ENCODE data around the gene IQSEC3. TPM values are rescaled to one million over a fixed set of nuclear protein-coding genes. Genes with fewer than 3 reads are reported as not detected.
A peak's percentile ranks its signal among the peaks of the same experiment; 100 is the strongest.

Gene IQSEC3
- total and polyA plus RNA-seq, 11 donors, result 0.29 to 3.2 (median 1.5) TPM

GRCh38 chr12:93266-94005, 26.9 kb downstream of the IQSEC3 start:
- intact Hi-C loops (cut with DNase I), result no loop called here
- DNase-seq, result no peak
- no peak overlapping the region for H3K4me3 ChIP-seq
- ATAC-seq, result peak in 1 of 4 donors; percentile 34
- 42 to 54% (median 48%) methylated on average over 6 of the region's 6 CpGs for WGBS, 4 donors
- no peak overlapping the region for H3K27ac ChIP-seq
- no peaks in the 10 kb centered on the region for H3K36me3 ChIP-seq
- H3K27me3 ChIP-seq, result peaks cover 0 to 14% (median 3%) of the 10 kb centered on the region in 9 donors
- peaks cover 0 to 18% (median 7%) of the 10 kb centered on the region in 12 donors for H3K9me3 ChIP-seq
- no peaks in the 10 kb centered on the region for H3K4me1 ChIP-seq
- TF ChIP-seq CTCF (IDR thresholded peaks at IDR 0.05) (no peak), POLR2A (IDR thresholded peaks at IDR 0.05) (no peak)

- peaks cover 0 to 42% (median 15%) of the 10 kb centered on the region in 9 donors for H3K27me3 ChIP-seq
- no peak overlapping the region for H3K27ac ChIP-seq
- WGBS, 4 donors, result 81 to 93% (median 86%) methylated on average over 1 of the region's 1 CpG
- no peaks in the 10 kb centered on the region for H3K4me1 ChIP-seq
- TF ChIP-seq CTCF (IDR thresholded peaks at IDR 0.05), result no peak
- no peak for TF ChIP-seq POLR2A (IDR thresholded peaks at IDR 0.05)
- DNase-seq, result no peak
- H3K9me3 ChIP-seq, result no peaks in the 10 kb centered on the region
- intact Hi-C loops (cut with DNase I), result no loop called here
- no peak for ATAC-seq
- H3K36me3 ChIP-seq, result no peaks in the 10 kb centered on the region
- no peak overlapping the region for H3K4me3 ChIP-seq
These were observed 30.0 kb downstream of the IQSEC3 start for GRCh38 chr12:96543-96942.

GRCh38 chr12:98924-99352, 32.4 kb downstream of the IQSEC3 start:
- Histone ChIP-seq H3K4me1 (no peaks in the 10 kb centered on the region), H3K27me3 (peaks cover 0 to 51% (median 15%) of the 10 kb centered on the region in 9 donors), H3K27ac (no peak overlapping the region), H3K36me3 (no peaks in the 10 kb centered on the region), H3K4me3 (no peak overlapping the region), H3K9me3 (no peaks in the 10 kb centered on the region)
- ATAC-seq (no peak), DNase-seq (no peak)
- intact Hi-C loops (cut with DNase I), result no loop called here
- TF ChIP-seq POLR2A (IDR thresholded peaks at IDR 0.05) (no peak), CTCF (IDR thresholded peaks at IDR 0.05) (no peak)
- WGBS, 4 donors, result 25 to 36% (median 33%) methylated on average over 9 to 12 of the region's 12 CpGs

GRCh38 chr12:99605-100004, 33.0 kb downstream of the IQSEC3 start:
- no peak for TF ChIP-seq POLR2A (IDR thresholded peaks at IDR 0.05)
- TF ChIP-seq CTCF (IDR thresholded peaks at IDR 0.05), result no peak
- Histone ChIP-seq H3K27ac (no peak overlapping the region), H3K9me3 (no peaks in the 10 kb centered on the region), H3K4me1 (no peaks in the 10 kb centered on the region), H3K36me3 (no peaks in the 10 kb centered on the region), H3K27me3 (peaks cover 0 to 53% (median 18%) of the 10 kb centered on the region in 9 donors), H3K4me3 (no peak overlapping the region)
- ATAC-seq (peak in 1 of 4 donors; percentile 14), DNase-seq (no peak)
- WGBS, 4 donors, result 26 to 35% (median 29%) methylated on average over 13 of the region's 13 CpGs
- intact Hi-C loops (cut with DNase I), result no loop called here

Data from heart left ventricle (tissue), 16 donors.